ENCODE measurements around the gene TLN1.
A peak's percentile ranks its signal among the peaks of the same experiment; 100 is the strongest.

TLN1 gene

DNA sequence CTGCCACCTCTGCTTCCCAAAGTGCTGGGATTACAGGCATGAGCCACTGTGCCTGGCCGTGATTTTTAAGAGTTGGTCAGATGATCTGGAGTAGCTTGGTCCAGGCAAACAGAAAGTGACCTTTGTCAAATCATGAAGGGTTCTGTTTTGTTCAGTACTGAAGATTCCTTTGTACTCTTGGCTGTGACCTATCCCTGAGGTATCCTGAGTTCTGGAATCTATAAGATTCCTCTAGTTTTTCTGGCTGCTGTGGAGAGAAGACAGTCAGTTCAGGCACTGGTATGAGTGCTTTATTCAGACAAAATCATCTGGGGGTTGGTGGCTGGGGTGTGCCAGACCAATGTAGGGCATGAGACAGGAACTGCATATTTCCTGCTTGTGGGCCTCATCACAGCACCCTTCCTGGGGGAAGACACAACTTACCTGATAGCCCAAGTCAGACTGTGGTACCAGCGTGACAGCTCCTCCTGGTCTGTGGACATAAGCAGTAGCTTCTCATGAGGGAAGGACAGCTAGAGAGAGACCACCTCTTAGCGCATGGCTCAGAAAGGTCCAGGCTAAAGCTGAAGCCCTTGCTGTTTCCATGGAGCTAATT is 70.1 kb downstream of the TLN1 start:
- TF ChIP-seq, protein P1, sequence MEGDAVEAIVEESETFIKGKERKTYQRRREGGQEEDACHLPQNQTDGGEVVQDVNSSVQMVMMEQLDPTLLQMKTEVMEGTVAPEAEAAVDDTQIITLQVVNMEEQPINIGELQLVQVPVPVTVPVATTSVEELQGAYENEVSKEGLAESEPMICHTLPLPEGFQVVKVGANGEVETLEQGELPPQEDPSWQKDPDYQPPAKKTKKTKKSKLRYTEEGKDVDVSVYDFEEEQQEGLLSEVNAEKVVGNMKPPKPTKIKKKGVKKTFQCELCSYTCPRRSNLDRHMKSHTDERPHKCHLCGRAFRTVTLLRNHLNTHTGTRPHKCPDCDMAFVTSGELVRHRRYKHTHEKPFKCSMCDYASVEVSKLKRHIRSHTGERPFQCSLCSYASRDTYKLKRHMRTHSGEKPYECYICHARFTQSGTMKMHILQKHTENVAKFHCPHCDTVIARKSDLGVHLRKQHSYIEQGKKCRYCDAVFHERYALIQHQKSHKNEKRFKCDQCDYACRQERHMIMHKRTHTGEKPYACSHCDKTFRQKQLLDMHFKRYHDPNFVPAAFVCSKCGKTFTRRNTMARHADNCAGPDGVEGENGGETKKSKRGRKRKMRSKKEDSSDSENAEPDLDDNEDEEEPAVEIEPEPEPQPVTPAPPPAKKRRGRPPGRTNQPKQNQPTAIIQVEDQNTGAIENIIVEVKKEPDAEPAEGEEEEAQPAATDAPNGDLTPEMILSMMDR (IDR thresholded peaks at IDR 0.05), result no peak

DNA sequence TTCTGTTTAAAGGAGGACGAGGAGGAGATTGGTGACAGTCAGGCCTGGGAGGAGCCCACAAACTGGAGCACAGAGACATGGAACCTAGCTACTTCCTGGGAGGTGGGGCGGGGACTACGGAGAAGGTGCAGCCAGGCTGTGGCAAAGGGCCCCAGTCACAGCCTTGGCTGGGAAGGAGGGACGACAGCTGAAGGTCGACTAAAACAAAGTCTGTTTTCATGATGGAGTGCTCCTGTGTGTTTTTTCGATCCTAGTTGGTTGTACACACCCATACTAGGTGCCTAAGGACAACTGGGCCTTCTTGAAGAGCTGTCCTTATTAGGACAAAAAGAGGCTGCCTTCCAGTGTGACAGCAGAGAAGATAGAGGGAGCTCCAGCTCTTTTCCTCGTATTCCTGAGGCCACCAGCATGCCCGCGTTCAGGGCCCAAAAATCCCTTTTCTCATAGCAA is 71.0 kb downstream of the TLN1 start:
- TF ChIP-seq, protein P1 (IDR thresholded peaks at IDR 0.05), result no peak

DNA sequence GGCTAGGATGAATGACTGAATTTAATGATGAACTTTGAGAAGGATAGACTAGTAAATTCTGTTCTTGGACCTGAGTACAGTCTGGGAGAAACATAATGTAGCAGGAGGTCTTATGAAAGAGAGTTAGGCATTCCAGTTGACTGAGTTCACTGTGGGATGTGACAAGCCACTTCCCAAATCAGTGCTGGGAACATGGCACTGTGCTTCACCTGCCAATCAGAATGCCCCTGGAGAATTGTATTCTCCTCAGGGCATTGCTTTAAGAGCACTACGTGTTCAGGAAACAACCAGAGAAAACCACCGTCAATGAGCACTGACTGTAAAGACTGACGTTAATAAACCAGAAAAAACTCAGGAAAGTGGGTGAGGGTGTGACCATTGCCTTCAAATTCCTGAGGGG is 72.7 kb downstream of the TLN1 start:
- TF ChIP-seq, protein P1 (IDR thresholded peaks at IDR 0.05), result no peak

DNA sequence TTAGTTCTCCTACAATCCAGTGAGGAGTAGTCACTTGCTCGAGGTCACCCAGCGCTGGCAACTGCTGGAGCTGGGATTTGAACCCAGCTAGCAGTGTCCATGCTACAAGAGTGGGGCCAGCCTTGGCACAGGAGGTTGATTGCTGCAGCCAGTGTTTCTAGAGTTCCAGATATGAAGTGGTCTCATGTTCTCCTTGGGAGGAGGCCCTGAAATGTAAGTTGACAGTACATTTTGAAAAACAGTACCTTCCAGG is 73.1 kb downstream of the TLN1 start:
- TF ChIP-seq, protein P1 (IDR thresholded peaks at IDR 0.05), result no peak

DNA sequence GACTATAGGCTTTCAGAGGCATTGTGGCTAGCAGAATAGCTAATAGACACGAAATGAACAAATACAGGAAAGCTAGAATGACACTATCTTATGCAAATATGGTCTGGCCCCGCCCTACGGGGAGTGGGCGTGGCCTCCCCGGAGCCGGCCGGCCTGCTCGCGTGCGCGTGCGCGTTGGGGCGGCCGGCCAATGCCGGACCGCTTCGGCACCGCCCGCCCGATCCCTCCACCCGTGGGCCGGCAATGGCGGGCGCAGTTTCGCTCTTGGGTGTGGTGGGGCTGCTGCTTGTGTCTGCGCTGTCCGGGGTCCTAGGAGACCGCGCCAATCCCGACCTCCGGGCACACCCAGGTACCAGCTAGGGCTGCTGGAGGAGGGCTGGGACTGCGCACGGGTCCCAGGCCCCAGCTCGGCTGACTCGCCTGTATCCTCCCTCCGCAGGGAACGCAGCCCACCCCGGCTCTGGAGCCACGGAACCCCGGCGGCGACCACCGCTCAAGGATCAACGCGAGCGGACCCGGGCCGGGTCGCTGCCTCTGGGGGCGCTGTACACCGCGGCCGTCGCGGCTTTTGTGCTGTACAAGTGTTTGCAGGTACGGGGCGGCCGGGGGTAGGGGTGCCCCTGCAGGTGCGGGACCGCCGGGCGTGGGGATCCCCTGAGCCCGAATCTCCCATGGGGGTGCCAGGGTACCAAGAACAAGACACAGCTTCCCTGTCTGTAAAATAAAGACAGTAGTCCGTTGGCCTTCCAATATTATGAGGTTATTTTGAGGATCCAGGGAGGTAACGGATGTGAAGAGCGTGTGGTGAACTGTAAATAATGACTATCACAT is 73.6 kb downstream of the TLN1 start, which contains the start of gene CCDC107:
TSS of gene CCDC107 (plus strand) at position 156 of the 831 bp plus-strand sequence. CDS start at position 244, 88 bp downstream.
- TF ChIP-seq, protein P1 (IDR thresholded peaks at IDR 0.05), result peak; percentile 53

DNA sequence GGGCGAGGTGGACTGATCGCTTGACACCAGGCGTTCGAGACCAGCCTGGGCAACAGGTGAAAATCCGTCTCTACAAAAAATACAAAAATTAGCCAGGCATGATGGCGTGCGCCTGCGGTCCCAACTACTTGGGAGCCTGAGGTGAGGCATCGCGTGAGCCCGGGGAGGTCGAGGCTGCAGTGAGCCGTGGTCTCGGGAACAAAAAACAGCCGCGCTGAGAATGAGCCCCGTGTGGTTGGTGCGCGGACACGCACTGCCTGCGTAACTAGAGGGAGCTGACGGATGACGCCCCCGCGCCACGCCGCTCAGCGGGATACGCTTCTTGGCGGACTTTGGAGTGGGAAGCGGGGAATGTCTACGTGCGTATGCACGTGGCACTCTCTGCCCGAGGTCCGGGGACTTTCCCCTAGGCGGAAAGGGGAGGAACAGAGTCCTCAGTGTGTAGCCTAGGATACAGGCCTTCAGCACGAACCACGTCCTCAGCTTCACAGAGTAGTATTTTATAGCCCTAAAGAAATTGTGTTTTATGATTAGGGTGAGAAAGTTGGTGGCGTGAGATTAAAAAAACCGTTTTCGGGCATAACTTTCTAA is 74.4 kb downstream of the TLN1 start, which contains the start of gene RMRP:
TSS of gene RMRP (minus strand) at position 474 of the 591 bp plus-strand sequence.
- TF ChIP-seq, protein P1 (IDR thresholded peaks at IDR 0.05), result no peak

DNA sequence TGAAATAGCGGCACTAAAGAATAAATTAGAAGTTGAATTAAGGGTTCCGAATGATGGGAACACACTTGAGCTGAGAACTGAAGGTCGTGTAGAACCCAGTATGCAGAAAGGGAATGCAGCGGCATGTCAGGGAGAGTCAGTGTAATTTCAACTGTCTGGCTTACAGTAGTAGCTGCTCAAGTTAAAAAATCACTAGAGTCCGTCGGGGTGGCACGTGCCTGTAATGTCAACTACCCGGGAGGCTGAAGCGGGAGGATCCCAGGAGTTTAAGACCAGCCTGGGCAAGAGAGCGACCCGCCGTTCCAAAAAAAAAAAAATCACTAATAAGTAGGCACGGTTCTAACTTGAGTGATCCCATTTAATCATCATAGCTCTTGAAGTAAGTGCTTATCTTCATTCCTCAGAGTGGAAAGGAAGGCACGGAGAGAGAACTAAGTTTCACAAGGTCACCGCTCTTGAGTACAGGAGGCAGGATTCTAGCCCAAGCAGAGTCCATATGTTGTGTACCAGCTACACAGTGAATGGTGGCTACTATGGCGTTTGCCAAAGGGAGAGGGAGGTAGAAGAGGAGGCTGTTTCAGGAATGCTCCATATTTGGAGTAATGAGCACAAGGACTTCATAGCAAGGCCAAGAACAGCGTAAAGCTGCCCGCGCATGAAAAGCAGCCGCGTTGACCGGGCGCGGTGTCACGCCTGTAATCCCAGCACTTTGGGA is 75.0 kb downstream of the TLN1 start:
- TF ChIP-seq, protein P1 (IDR thresholded peaks at IDR 0.05), result no peak

Data from LNCAP (cell line).